Renal cortical epithelial cell (primary cell): ENCODE measurements around the gene OSBP2. TPM values are rescaled to one million over a fixed set of nuclear protein-coding genes. Genes with fewer than 3 reads are reported as not detected.
A peak's percentile ranks its signal among the peaks of the same experiment; 100 is the strongest.
"Not testable (repeated sequence)": the region's sequence is repeated elsewhere in the genome, so short reads cannot be mapped to it uniquely, and the experiment has no call there.

Source experiments
- DNase-seq: peaks from one replicate; pipeline ENCODE4 v3.0.0-alpha.2; 2011; ENCODE audit warnings: low read depth
- total RNA-seq: library from RNA; depleted of rRNA; stranded (reverse); fragments of >200 nt; gene quantifications from 2 replicates; pipeline ENCODE4 v1.2.3, GENCODE V29; 2014

Gene OSBP2
- total RNA-seq, 1 donor from 2014 or later, result 1.5 TPM

DNA sequence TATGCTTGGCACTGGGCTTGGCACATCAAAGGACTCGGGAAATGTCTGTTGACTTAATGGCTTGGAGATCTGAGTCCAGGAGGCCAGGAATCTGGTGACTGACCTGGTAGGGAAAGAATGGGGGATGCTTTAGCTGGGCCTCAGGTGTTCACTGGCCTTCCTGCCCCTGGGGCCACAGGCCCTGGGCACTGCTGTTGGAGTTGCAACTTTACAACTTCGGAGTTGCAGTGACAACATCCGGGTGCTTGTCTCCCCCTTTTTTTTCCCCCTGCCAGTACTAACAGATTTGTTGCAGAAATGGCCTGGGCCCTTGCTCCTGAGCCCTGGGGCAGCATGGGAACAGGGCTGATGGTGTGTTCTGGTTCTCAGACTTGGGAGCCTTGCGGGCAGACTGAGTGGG lies 23.8 kb downstream of the OSBP2 start:
- DNase-seq, result no peak

DNA sequence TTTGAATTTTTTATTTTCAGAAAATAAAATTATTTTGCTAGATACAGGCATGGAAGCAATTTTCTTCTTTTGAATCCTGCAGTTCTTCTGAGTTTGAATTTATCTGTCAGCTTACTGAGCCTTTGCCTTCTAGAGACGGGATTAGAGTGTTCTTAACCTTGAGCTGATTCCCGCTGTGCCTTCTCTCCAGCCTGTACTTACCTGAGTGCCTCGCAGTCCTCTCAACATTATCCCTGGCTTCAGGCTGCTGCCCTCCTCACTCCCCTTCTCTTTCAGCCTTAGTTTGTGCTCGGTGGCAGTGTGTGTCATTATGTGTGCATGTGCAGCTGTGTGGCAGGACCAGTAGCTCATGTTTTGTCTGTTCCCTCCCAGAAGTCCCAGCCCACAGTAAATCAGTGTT lies 24.3 kb downstream of the OSBP2 start:
- DNase-seq, result no peak

- no peak for DNase-seq
These were observed 25.7 kb downstream of the OSBP2 start for GRCh38 chr22:30720263-30720837.

GRCh38 chr22:30721741-30722140 lies 27.1 kb downstream of the OSBP2 start:
- no peak for DNase-seq

GRCh38 chr22:30728826-30729225 lies 34.2 kb downstream of the OSBP2 start:
- DNase-seq, result no peak

DNA sequence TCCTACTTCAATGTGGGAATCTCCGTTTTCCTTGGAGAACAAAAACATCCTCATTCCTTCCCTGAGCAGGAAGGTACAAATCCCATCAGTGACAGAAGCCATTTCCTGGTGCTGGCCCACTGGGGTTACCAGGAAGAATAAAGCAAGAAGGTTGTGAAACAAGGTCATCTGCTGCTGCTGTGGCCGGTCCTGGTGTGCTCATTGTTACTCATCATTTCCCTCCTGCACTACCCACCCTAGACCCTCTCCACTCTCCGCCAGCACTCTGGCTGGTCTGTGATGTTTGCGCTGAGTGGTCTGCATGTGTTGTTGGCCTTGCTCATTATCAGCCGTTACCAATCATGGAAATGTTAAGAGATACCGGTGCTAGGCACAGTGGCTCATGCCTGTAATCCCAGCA lies 37.0 kb downstream of the OSBP2 start:
- DNase-seq, result no peak

DNA sequence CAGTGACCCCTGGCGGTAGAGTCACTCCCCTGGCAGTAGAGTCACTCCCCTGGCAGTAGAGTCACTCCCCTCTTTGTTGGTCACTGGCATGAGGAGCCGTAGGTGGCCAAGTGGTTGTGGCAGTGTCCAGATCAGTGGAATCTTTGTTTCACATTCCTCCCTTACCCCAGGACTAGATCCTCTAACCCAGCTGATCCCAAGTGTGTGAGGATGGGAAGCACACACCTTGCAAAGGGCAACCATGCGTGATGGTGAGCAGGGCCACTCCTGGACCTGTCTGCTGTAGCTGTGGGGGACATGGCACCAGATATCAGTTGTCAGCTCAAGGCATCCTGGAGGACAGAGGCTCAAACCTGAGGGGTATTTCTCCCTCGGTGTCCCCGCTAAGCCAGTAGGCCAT lies 37.8 kb downstream of the OSBP2 start:
- DNase-seq, result no peak

- DNase-seq, result peak; percentile 31
These were observed 38.5 kb downstream of the OSBP2 start for GRCh38 chr22:30733181-30733631.

DNA sequence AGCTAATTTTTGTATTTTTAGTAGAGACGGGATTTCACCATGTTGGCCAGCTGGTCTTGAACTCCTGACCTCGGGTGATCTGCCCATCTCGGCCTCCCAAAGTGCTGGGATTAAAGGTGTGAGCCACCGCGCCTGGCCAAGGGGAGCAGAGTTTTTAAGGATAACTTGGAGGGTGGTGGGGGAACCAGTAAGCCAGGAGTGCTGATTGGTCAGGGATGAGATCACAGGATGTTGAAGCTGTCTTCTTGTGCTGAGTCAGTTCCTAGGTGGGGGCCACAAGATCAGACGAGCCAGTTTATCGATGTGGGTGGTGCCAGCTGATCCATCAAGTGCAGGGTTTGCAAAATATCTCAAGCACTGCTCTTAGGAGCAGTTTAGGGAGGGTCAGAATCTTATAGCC lies 45.3 kb downstream of the OSBP2 start:
- not testable (repeated sequence) for DNase-seq

DNA sequence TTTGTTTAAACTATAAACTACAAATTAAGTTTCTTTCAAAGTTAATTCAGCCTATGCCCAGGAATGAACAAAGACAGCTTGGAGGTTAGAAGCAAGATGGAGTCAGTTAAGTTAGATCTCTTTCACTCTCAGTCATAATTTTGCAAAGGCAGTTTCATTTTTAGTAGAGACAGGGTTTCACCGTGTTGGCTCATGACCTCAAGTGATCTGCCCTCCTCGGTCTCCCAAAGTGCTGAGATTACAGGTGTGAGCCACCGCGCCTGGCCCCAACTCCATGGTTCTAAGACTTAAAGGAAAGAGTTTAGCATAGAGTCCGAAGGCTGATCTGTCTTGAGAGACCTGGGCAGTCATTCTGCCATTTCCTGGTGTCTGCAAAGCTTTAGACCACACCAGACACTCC lies 45.8 kb downstream of the OSBP2 start:
- not testable (repeated sequence) for DNase-seq

DNA sequence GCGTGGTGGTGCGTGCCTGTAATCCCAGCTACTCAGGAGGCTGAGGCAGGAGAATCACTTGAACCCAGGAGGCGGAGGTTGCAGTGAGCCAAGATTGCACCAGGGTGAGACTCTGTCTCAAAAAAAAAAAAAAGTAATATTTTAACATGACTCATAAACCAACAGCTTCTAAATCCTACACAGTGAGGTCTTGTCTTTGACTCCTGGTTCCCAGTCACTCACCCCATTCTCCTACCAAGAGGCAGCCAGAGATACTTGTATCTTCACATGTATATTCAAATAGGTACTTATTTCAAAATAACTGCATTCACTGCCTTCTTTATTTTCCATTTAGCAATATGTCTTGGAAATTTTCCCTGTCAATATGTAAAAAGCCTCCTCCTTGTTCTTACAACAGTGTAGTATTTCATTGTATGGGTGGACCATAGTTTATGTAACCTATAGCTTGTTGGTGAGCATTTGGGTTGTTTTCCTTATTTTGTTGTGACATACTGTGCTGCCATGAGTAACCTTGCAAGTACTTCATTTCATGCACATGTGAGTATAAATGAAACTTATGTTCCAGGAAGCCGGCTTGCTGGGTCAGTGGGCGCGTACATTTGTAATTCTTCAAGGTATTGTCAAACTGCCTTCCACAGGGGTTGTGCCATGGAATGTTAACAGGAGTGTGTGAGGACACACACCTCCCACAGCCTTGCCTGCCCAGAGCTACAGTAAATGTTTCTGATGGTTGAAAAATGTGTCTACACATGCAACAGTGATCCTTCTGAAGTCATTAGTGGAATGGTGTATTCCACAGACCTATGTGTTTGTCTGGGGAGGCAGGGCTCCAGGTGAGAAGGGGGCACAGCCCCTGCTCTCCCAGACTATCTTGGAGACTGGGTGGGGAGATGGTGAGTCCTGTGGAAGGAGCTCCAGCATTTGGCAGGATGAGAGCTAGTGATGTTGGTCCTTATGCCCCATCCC lies 47.9 kb downstream of the OSBP2 start:
- peak; percentile 9 for DNase-seq

- DNase-seq, result no peak
These were observed 48.8 kb downstream of the OSBP2 start for GRCh38 chr22:30743257-30744020.

GRCh38 chr22:30744224-30744623 lies 49.5 kb downstream of the OSBP2 start:
- no peak for DNase-seq

GRCh38 chr22:30747493-30747892 lies 52.8 kb downstream of the OSBP2 start:
- no peak for DNase-seq

- DNase-seq, result no peak
These were observed 54.6 kb downstream of the OSBP2 start for GRCh38 chr22:30749272-30749671.

- DNase-seq, result no peak
These were observed 55.2 kb downstream of the OSBP2 start for GRCh38 chr22:30749849-30750248.

DNA sequence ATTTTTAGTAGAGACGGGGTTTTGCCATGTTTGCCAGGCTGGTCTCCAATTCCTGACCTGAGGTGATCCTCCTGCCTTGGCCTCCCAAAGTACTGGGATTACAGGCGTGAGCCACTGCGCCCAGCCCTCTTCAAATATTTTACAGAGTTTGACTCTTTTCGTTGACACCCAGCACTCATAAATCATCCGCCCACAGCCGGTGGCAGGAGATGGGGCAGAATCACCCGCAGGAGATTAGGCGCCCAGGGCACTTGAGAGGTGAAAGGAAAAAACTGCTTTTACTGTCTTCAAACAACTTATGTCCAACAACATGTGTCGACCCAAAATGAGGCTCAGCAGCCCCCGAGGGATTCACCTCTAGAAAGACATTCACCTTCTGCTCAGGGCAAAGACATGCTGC lies 56.9 kb downstream of the OSBP2 start:
- no peak for DNase-seq

DNA sequence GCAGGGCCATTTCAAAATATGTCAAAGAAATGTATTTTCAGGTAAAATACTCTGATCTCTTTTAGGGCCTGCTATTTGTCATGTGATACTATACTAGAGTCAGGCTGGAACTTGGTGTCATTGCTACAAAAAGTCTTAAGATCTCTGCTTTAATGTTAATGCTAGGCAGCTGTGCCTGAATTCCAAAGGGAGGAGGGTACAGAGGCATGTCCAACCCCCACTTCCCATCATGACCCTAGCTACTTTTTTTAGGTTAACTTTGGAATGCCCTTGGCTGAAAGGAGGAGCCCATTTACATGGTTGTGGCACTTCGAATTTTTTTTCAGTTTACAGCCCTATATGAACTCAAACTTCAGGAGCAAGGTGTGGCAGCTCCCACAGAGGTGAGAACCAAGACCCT lies 58.1 kb downstream of the OSBP2 start:
- DNase-seq, result no peak

DNA sequence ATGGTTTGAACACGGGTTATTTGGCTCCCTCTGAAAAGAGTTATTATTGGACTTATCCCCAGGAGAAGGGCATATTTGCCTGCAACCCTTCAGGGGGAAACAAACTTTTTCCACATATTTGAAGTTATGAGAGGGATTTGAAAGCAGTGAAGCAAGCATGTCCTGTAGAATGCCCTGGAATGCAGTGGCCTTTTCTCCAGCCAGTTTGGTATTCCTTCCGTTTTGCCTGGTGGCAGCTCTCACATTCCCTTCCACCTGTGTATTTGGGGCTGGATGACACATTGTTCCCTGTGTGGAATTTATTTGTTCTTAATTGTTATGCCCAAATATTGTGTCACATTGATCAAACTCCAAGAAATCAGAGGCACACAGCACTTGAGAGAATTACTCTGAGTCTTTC lies 59.0 kb downstream of the OSBP2 start:
- DNase-seq, result no peak

DNA sequence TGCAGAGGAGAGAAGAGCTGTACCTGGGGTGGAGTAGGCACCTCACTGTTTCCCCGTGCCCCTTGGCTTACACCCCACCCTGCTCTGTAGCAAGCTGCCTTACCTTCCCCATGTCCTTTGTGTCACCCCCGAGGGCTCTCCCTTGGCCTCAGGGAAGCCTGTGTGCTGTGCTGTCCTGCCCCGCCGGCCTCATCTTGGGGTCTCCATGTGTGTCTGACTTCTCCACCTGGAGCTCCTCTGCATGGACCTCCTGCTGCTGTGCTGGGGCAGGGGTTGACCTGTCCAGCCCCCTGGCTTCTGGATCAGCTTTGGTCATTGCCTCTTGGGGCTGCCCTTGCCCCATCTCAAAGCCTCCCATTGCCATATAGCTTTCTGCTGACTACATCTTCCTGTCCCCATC lies 59.8 kb downstream of the OSBP2 start:
- no peak for DNase-seq

GRCh38 chr22:30754971-30755758 lies 60.5 kb downstream of the OSBP2 start:
- peak; percentile 72 for DNase-seq

GRCh38 chr22:30755759-30756124 lies 61.1 kb downstream of the OSBP2 start:
- no peak for DNase-seq
